C4-2B (cell line): ENCODE results near the gene AGTRAP.

Experiments
- CTCF ChIP-seq: fragments of 450-650 bp; conservative IDR thresholded peaks from 2 replicates; pipeline ENCODE4 v1.5.1; 2017; ENCODE audit warnings: mild to moderate bottlenecking
- ZFX ChIP-seq: fragments of 450-650 bp; IDR thresholded peaks from 2 replicates; pipeline ENCODE4 v1.6.1; 2017

GRCh38 chr1:11795238-11795890, 59.4 kb downstream of the AGTRAP start:
- no peak for TF ChIP-seq CTCF
- TF ChIP-seq ZFX: no peak
